ENCODE data around the gene ELFN2.
"Not testable (repeated sequence)": the region's sequence is repeated elsewhere in the genome, so short reads cannot be mapped to it uniquely, and the experiment has no call there.

ELFN2 gene

GRCh38 chr22:37471727-37472417 is 44.6 kb upstream of the ELFN2 start:
- H3K27me3 ChIP-seq (replicated peaks) = peaks cover 12% of the 10 kb centered on the region
- TF ChIP-seq CTCF (IDR thresholded peaks at IDR 0.05; ENCODE audit: low read depth, low read length, missing control alignments) = no peak
- no peak overlapping the region for H3K4me3 ChIP-seq (ENCODE audit: low read depth, low read length)
- in situ Hi-C loops (cut with HindIII; ENCODE audit: low pct_ligation_motif_present, low sequenced_read_pairs) = no loop called here
- no peak for DNase-seq
- H3K27ac ChIP-seq = no peak overlapping the region
- H3K36me3 ChIP-seq (replicated peaks) = no peaks in the 10 kb centered on the region

GRCh38 chr22:37470087-37470445 is 42.8 kb upstream of the ELFN2 start:
- in situ Hi-C loops (cut with HindIII; ENCODE audit: low pct_ligation_motif_present, low sequenced_read_pairs) = no loop called here
- TF ChIP-seq CTCF (IDR thresholded peaks at IDR 0.05; ENCODE audit: low read depth, low read length, missing control alignments) = no peak
- no peaks in the 10 kb centered on the region for H3K36me3 ChIP-seq (replicated peaks)
- no peak for DNase-seq
- no peak overlapping the region for H3K4me3 ChIP-seq (ENCODE audit: low read depth, low read length)
- H3K27me3 ChIP-seq (replicated peaks) = peaks cover 14% of the 10 kb centered on the region
- H3K27ac ChIP-seq = no peak overlapping the region

- Histone ChIP-seq H3K27me3 (replicated peaks) (peaks cover 14% of the 10 kb centered on the region), H3K36me3 (replicated peaks) (no peaks in the 10 kb centered on the region)
Measured at GRCh38 chr22:37469416-37470086, 42.3 kb upstream of the ELFN2 start.

GRCh38 chr22:37468201-37468695 is 41.0 kb upstream of the ELFN2 start:
- H3K36me3 ChIP-seq (replicated peaks); H3K27ac ChIP-seq; H3K4me3 ChIP-seq (ENCODE audit: low read depth, low read length); in situ Hi-C loops (cut with HindIII; ENCODE audit: low pct_ligation_motif_present, low sequenced_read_pairs); DNase-seq: not testable (repeated sequence)
- H3K27me3 ChIP-seq (replicated peaks) = peaks cover 14% of the 10 kb centered on the region

More at GRCh38 chr22:37469416-37470086, 42.3 kb upstream of the ELFN2 start:
- in situ Hi-C loops (cut with HindIII; ENCODE audit: low pct_ligation_motif_present, low sequenced_read_pairs) = no loop called here
- TF ChIP-seq CTCF (IDR thresholded peaks at IDR 0.05; ENCODE audit: low read depth, low read length, missing control alignments) = no peak
- no peak overlapping the region for H3K4me3 ChIP-seq (ENCODE audit: low read depth, low read length)
- no peak for DNase-seq
- H3K27ac ChIP-seq = no peak overlapping the region

- Histone ChIP-seq H3K27me3 (replicated peaks) (peaks cover 14% of the 10 kb centered on the region), H3K4me3 (ENCODE audit: low read depth, low read length) (no peak overlapping the region), H3K27ac (no peak overlapping the region), H3K36me3 (replicated peaks) (no peaks in the 10 kb centered on the region)
- in situ Hi-C loops (cut with HindIII; ENCODE audit: low pct_ligation_motif_present, low sequenced_read_pairs) = no loop called here
- no peak for DNase-seq
- no peak for TF ChIP-seq CTCF (IDR thresholded peaks at IDR 0.05; ENCODE audit: low read depth, low read length, missing control alignments)
Measured at GRCh38 chr22:37467391-37467955, 40.2 kb upstream of the ELFN2 start.

- Histone ChIP-seq H3K4me3 (ENCODE audit: low read depth, low read length) (no peak overlapping the region), H3K27me3 (replicated peaks) (peaks cover 14% of the 10 kb centered on the region), H3K27ac (no peak overlapping the region), H3K36me3 (replicated peaks) (no peaks in the 10 kb centered on the region)
- DNase-seq = no peak
- in situ Hi-C loops (cut with HindIII; ENCODE audit: low pct_ligation_motif_present, low sequenced_read_pairs) = no loop called here
- TF ChIP-seq CTCF (IDR thresholded peaks at IDR 0.05; ENCODE audit: low read depth, low read length, missing control alignments) = no peak
Measured at GRCh38 chr22:37464181-37464580, 36.9 kb upstream of the ELFN2 start.

Data from brain microvascular endothelial cell (primary cell).